ENCODE results near the gene LTBP1. TPM values are rescaled to one million over a fixed set of nuclear protein-coding genes. Genes with fewer than 3 reads are reported as not detected.

The LTBP1 gene
- total RNA-seq, 1 experiment from 2014 or later = 2.2 TPM

DNA sequence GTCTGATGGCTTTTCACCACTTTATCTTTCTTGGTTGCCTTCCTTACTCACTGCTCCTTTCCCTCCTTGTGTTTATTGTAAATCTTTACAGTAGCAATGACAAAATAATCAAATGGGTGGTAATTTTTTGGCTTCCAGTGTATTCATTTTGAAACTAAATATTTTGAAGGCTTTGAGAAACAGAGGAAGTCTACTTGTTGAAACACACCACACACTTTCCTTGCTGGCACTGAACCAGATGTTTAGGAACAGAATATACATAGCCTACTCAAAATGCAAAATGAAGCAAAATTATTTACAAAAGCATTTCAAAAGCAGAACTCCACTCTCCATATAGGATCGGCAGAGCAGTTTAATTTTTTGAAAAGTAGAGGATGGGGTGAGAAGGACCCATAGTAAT is 189.8 kb downstream of the LTBP1 start:
- intact Hi-C loops (cut with micrococcal nuclease; ENCODE audit: unreplicated experiment) = no loop called here
- no peak for DNase-seq (ENCODE audit: low spot score)
- H3K9me3 ChIP-seq (ENCODE audit: low read depth, low read length, poor library complexity, severe bottlenecking) = no peaks in the 10 kb centered on the region
- BruUV-seq (replicated peaks) = no TSS peak
- H3K27me3 ChIP-seq (replicated peaks; ENCODE audit: insufficient read depth, low read depth, low read length, poor library complexity) = peaks cover 5% of the 10 kb centered on the region
- no peak overlapping the region for H3K27ac ChIP-seq (ENCODE audit: low read depth, low read length, poor library complexity, severe bottlenecking)
- POLR2A ChIA-PET (ENCODE audit: low non-redundant PET) = no interaction called here
- no peak for TF ChIP-seq EZH2 (IDR thresholded peaks at IDR 0.05; ENCODE audit: borderline replicate concordance, low read depth, low read length, poor library complexity, severe bottlenecking)
- TF ChIP-seq, protein P1, sequence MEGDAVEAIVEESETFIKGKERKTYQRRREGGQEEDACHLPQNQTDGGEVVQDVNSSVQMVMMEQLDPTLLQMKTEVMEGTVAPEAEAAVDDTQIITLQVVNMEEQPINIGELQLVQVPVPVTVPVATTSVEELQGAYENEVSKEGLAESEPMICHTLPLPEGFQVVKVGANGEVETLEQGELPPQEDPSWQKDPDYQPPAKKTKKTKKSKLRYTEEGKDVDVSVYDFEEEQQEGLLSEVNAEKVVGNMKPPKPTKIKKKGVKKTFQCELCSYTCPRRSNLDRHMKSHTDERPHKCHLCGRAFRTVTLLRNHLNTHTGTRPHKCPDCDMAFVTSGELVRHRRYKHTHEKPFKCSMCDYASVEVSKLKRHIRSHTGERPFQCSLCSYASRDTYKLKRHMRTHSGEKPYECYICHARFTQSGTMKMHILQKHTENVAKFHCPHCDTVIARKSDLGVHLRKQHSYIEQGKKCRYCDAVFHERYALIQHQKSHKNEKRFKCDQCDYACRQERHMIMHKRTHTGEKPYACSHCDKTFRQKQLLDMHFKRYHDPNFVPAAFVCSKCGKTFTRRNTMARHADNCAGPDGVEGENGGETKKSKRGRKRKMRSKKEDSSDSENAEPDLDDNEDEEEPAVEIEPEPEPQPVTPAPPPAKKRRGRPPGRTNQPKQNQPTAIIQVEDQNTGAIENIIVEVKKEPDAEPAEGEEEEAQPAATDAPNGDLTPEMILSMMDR (conservative IDR thresholded peaks at IDR 0.05; ENCODE audit: low read depth, low read length) = no peak
- H3K4me1 ChIP-seq (ENCODE audit: insufficient read depth, low read length, poor library complexity, severe bottlenecking) = no peaks in the 10 kb centered on the region
- no peak overlapping the region for H3K4me3 ChIP-seq (ENCODE audit: low read depth, low read length, poor library complexity, severe bottlenecking)
- CTCF ChIA-PET = no interaction called here
- H3K36me3 ChIP-seq (ENCODE audit: insufficient read depth, low read length, poor library complexity, severe bottlenecking) = no peaks in the 10 kb centered on the region

DNA sequence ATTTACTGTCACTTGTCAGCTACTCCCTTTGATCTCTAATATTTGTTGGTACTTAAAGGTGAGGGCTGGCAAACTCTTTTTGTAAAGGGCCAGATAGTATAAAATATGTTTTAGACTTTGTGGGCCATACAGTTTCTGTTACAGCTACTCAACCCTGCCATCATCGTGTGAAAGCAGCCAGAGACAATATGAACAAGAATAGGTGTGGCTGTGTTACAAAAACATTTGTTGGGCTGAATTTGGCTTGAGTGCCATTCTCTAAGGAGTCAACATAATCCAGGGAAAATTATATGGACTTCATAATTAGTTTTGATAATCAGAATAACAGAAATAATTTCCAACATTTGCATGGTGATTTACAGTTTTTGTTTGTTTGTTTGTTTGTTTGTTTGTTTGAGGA is 190.6 kb downstream of the LTBP1 start:
- intact Hi-C loops (cut with micrococcal nuclease; ENCODE audit: unreplicated experiment) = no loop called here
- H3K4me3 ChIP-seq (ENCODE audit: low read depth, low read length, poor library complexity, severe bottlenecking) = no peak overlapping the region
- H3K36me3 ChIP-seq (ENCODE audit: insufficient read depth, low read length, poor library complexity, severe bottlenecking) = no peaks in the 10 kb centered on the region
- BruUV-seq (replicated peaks) = no TSS peak
- no peaks in the 10 kb centered on the region for H3K4me1 ChIP-seq (ENCODE audit: insufficient read depth, low read length, poor library complexity, severe bottlenecking)
- TF ChIP-seq, protein P1 (conservative IDR thresholded peaks at IDR 0.05; ENCODE audit: low read depth, low read length) = no peak
- TF ChIP-seq EZH2 (IDR thresholded peaks at IDR 0.05; ENCODE audit: borderline replicate concordance, low read depth, low read length, poor library complexity, severe bottlenecking) = no peak
- ChIA-PET CTCF (no interaction called here), POLR2A (ENCODE audit: low non-redundant PET) (no interaction called here)
- H3K9me3 ChIP-seq (ENCODE audit: low read depth, low read length, poor library complexity, severe bottlenecking) = no peaks in the 10 kb centered on the region
- peaks cover 5% of the 10 kb centered on the region for H3K27me3 ChIP-seq (replicated peaks; ENCODE audit: insufficient read depth, low read depth, low read length, poor library complexity)
- no peak overlapping the region for H3K27ac ChIP-seq (ENCODE audit: low read depth, low read length, poor library complexity, severe bottlenecking)
- DNase-seq (ENCODE audit: low spot score) = no peak

DNA sequence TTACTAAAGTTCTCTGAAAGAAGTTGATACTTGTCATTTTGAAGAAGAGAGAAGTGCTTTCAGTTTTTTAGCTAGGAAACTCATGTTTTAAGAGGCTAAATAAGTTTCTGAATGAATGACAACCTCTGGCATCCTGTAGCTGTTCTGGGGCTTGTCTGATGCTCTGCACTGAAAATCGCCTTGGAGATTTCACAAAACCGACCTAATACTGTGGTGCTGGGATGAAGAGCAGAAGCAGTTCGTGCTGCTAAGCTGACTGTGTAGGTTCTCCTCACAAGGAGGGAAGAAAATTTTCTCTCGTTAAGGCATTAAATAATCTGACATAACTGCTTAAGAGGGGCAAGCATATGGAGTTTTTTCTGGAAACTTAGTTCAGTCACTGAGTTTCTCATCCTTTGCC is 193.2 kb downstream of the LTBP1 start:
- CTCF ChIA-PET = no interaction called here
- POLR2A ChIA-PET (ENCODE audit: low non-redundant PET) = no interaction called here
- H3K36me3 ChIP-seq (ENCODE audit: insufficient read depth, low read length, poor library complexity, severe bottlenecking) = no peaks in the 10 kb centered on the region
- no peaks in the 10 kb centered on the region for H3K9me3 ChIP-seq (ENCODE audit: low read depth, low read length, poor library complexity, severe bottlenecking)
- H3K4me1 ChIP-seq (ENCODE audit: insufficient read depth, low read length, poor library complexity, severe bottlenecking) = no peaks in the 10 kb centered on the region
- intact Hi-C loops (cut with micrococcal nuclease; ENCODE audit: unreplicated experiment) = no loop called here
- DNase-seq (ENCODE audit: low spot score) = no peak
- TF ChIP-seq, protein P1 (conservative IDR thresholded peaks at IDR 0.05; ENCODE audit: low read depth, low read length) = no peak
- no peak for TF ChIP-seq EZH2 (IDR thresholded peaks at IDR 0.05; ENCODE audit: borderline replicate concordance, low read depth, low read length, poor library complexity, severe bottlenecking)
- H3K4me3 ChIP-seq (ENCODE audit: low read depth, low read length, poor library complexity, severe bottlenecking) = no peak overlapping the region
- H3K27me3 ChIP-seq (replicated peaks; ENCODE audit: insufficient read depth, low read depth, low read length, poor library complexity) = peaks cover 5% of the 10 kb centered on the region
- BruUV-seq (replicated peaks) = no TSS peak
- no peak overlapping the region for H3K27ac ChIP-seq (ENCODE audit: low read depth, low read length, poor library complexity, severe bottlenecking)
